A673 (cell line): ENCODE results near the gene STX3. TPM values are rescaled to one million over a fixed set of nuclear protein-coding genes. Genes with fewer than 3 reads are reported as not detected.
A peak's percentile ranks its signal among the peaks of the same experiment; 100 is the strongest.

Experiments used
- Bru-seq: library from RNA; stranded (reverse); fragments of 400-500 nt; gene quantifications from one replicate; lab custom pipeline; 2021; lab: Mats Ljungman, UMichigan
- BruChase-seq, 2 experiments: library from RNA; stranded (reverse); fragments of 400-500 nt; gene quantifications; one replicate each; lab custom pipeline; 2021; lab: Mats Ljungman, UMichigan
- BruUV-seq: library from RNA; stranded (reverse); fragments of 400-500 nt; replicated peaks from 2 replicates; lab custom pipeline; 2021; lab: Mats Ljungman, UMichigan
- CTCF ChIA-PET: fragments of 300-600 bp; sonication (Branson Sonifier 250); formaldehyde crosslinking; loops from one replicate; lab custom pipeline; 2022; ENCODE audit warnings: antibody characterized with exemption; lab: Charles Lee
- POLR2A ChIA-PET: fragments of 300-600 bp; sonication (Branson Sonifier 250); formaldehyde crosslinking; loops from one replicate; lab custom pipeline; 2022; ENCODE audit warnings: antibody characterized with exemption; ENCODE audit not compliant: low non-redundant PET; lab: Charles Lee
- DNase-seq: peaks from one replicate; pipeline ENCODE4 v3.0.0-alpha.2; 2015; ENCODE audit warnings: low spot score
- H3K27ac ChIP-seq: fragments of 200-600 bp; sonication (generic); 2 replicates; pipeline ENCODE4 v1.5.1; 2016; ENCODE audit warnings: mixed run types, low read depth, mild to moderate bottlenecking, mixed read lengths, antibody characterized with exemption, low read length; ENCODE audit not compliant: poor library complexity, severe bottlenecking
- H3K27me3 ChIP-seq: fragments of 200-600 bp; sonication (generic); replicated peaks from 2 replicates; pipeline ENCODE4 v1.6.1; 2017; ENCODE audit warnings: mixed run types, low read depth, mild to moderate bottlenecking, mixed read lengths, antibody characterized with exemption, low read length; ENCODE audit not compliant: insufficient read depth, poor library complexity
- H3K36me3 ChIP-seq: fragments of 200-600 bp; sonication (generic); 2 replicates; pipeline ENCODE4 v1.6.1; 2016; ENCODE audit warnings: mixed run types, mild to moderate bottlenecking, mixed read lengths, antibody characterized with exemption, low read length; ENCODE audit not compliant: insufficient read depth, poor library complexity, severe bottlenecking
- H3K4me1 ChIP-seq: fragments of 200-600 bp; sonication (generic); 2 replicates; pipeline ENCODE4 v1.6.1; 2017; ENCODE audit warnings: mixed run types, mild to moderate bottlenecking, mixed read lengths, antibody characterized with exemption, low read length; ENCODE audit not compliant: insufficient read depth, poor library complexity, severe bottlenecking
- H3K4me3 ChIP-seq: fragments of 200-600 bp; sonication (generic); 2 replicates; pipeline ENCODE4 v1.5.1; 2016; ENCODE audit warnings: low read depth, mixed run types, mild to moderate bottlenecking, mixed read lengths, low read length; ENCODE audit not compliant: poor library complexity, severe bottlenecking
- H3K9me3 ChIP-seq: fragments of 200-600 bp; sonication (generic); 2 replicates; pipeline ENCODE4 v1.6.1; 2016; ENCODE audit warnings: mixed run types, low read depth, mild to moderate bottlenecking, mixed read lengths, antibody characterized with exemption, low read length; ENCODE audit not compliant: poor library complexity, severe bottlenecking
- CTCF ChIP-seq: fragments of 300-800, 200-600 bp; sonication (generic); conservative IDR thresholded peaks from 2 replicates; pipeline ENCODE4 v1.5.1; 2017; ENCODE audit warnings: low read depth, mild to moderate bottlenecking, antibody characterized with exemption, low read length, moderate library complexity, mixed read lengths
- EZH2 ChIP-seq: fragments of 200-600 bp; sonication (generic); IDR thresholded peaks from 2 replicates; pipeline ENCODE4 v1.6.1; 2017; ENCODE audit warnings: borderline replicate concordance, low read depth, mild to moderate bottlenecking, mixed read lengths, antibody characterized with exemption, low read length; ENCODE audit not compliant: poor library complexity, severe bottlenecking
- intact Hi-C: fragments of 100-400 bp; cut with micrococcal nuclease; formaldehyde crosslinking; loops from one replicate; pipeline ENCODE4 v1.10.0; 2022; ENCODE audit not compliant: unreplicated experiment
- long read RNA-seq: library from polyadenylated mRNA; stranded (forward); transcript quantifications from one replicate; pipeline ENCODE4 v2.0.0, GENCODE V29; 2022
- total RNA-seq: library from RNA; stranded (reverse); gene quantifications from 2 replicates; pipeline ENCODE4 v1.2.3, GENCODE V29; 2021

The STX3 gene
- total RNA-seq (10.1 and 16.0 TPM in 2 replicates), Bru-seq, nascent RNA (percentile 50 among the genes with signal in this experiment), BruChase-seq, experiment 1, labeled RNA remaining after a 2-hour chase (percentile 49 among the genes with signal in this experiment), BruChase-seq, experiment 2, labeled RNA remaining after a 6-hour chase (percentile 52 among the genes with signal in this experiment)
- long read RNA-seq, transcript STX3-201 (11 exons, 3,299 nt), result major isoform, 24 of 34 reads
- long read RNA-seq, partial matches to known transcripts, result 0 of 34 reads
- long read RNA-seq, other reads (novel, unspliced or antisense), result 7 of 34 reads

- intact Hi-C loops, result loop anchor here (1.0 kb wide), 2 partner anchors 47 to 164 kb away; no protein-coding TSS in a partner anchor
- POLR2A ChIA-PET, result interaction anchor here (0.6 kb wide), 1 partner anchor 9 kb away, joined by 4 read pairs; no protein-coding TSS in a partner anchor
- no peaks in the 10 kb centered on the region for H3K9me3 ChIP-seq
- peaks cover 5% of the 10 kb centered on the region for H3K4me1 ChIP-seq
- peak; percentile 88 for DNase-seq
- CTCF ChIA-PET, result interaction anchor here (0.5 to 1.5 kb wide), 11 partner anchors 11 to 496 kb away, joined by 3 to 13 read pairs (median 5); no protein-coding TSS in a partner anchor
- peak within 1 kb of the TSS; percentile 72 for H3K4me3 ChIP-seq
- peak within 1 kb of the TSS; percentile 51 for H3K27ac ChIP-seq
- no TSS peak for BruUV-seq
- H3K27me3 ChIP-seq, result peaks cover 2% of the 10 kb centered on the region
- no peaks in the 10 kb centered on the region for H3K36me3 ChIP-seq
- no peak for TF ChIP-seq CTCF
- TF ChIP-seq EZH2, result no peak
Observed at GRCh38 chr11:59754859-59755700, at the start of gene STX3. TSS of gene STX3 (plus strand) at chr11:59755376. CDS start at chr11:59755606, 230 bp downstream.

- BruUV-seq, result no TSS peak
- POLR2A ChIA-PET, result no interaction called here
- Histone ChIP-seq H3K27ac (no peak overlapping the region), H3K27me3 (no peaks in the 10 kb centered on the region), H3K9me3 (no peaks in the 10 kb centered on the region), H3K4me3 (no peak overlapping the region), H3K36me3 (no peaks in the 10 kb centered on the region), H3K4me1 (no peaks in the 10 kb centered on the region)
- TF ChIP-seq CTCF, result no peak
- TF ChIP-seq EZH2, result no peak
- CTCF ChIA-PET, result no interaction called here
- intact Hi-C loops, result no loop called here
- DNase-seq, result no peak
Observed at GRCh38 chr11:59706518-59707285, 48.5 kb upstream of the STX3 start.

- BruUV-seq, result no TSS peak
- Histone ChIP-seq H3K4me3 (no peak overlapping the region), H3K9me3 (no peaks in the 10 kb centered on the region), H3K4me1 (no peaks in the 10 kb centered on the region), H3K27ac (no peak overlapping the region), H3K27me3 (no peaks in the 10 kb centered on the region), H3K36me3 (no peaks in the 10 kb centered on the region)
- ChIA-PET CTCF (no interaction called here), POLR2A (no interaction called here)
- TF ChIP-seq CTCF (no peak), EZH2 (no peak)
- intact Hi-C loops, result no loop called here
- DNase-seq, result no peak
Observed at GRCh38 chr11:59707371-59707770, 47.8 kb upstream of the STX3 start.
